Measurements from ENCODE around the gene CTPS1.

GRCh38 chr1:40989066-40989465, 9.6 kb downstream of the CTPS1 start:
- no peak for TF ChIP-seq CTCF (IDR thresholded peaks at IDR 0.05)
- no peak for TF ChIP-seq POLR2A (IDR thresholded peaks at IDR 0.05; ENCODE audit: low read depth)
